MCF 10A (cell line): ENCODE data around the gene GALNT10. TPM values are rescaled to one million over a fixed set of nuclear protein-coding genes. Genes with fewer than 3 reads are reported as not detected.

Experiments
- BruUV-seq: library from RNA; stranded (reverse); fragments of 400-500 nt; replicated peaks from 2 replicates; lab custom pipeline; 2021; lab: Mats Ljungman, UMichigan
- CTCF ChIA-PET: fragments of 300-600 bp; sonication (Branson Sonifier 250); formaldehyde crosslinking; extraction: SDS; loops from one replicate; lab custom pipeline; 2021; ENCODE audit warnings: antibody characterized with exemption, inconsistent platforms; lab: Yijun Ruan, JAX
- POLR2A ChIA-PET: fragments of 300-600, 350-650 bp; sonication (Branson Sonifier 250); formaldehyde crosslinking; extraction: SDS; loops from one replicate; lab custom pipeline; 2020; ENCODE audit warnings: antibody characterized with exemption, inconsistent platforms; lab: Yijun Ruan, JAX
- DNase-seq: peaks from one replicate; pipeline ENCODE4 v3.0.0-alpha.2; 2018; ENCODE audit not compliant: unreplicated experiment
- H3K27ac Mint-ChIP-seq: one replicate; pipeline ENCODE4 v1.8.0; 2022; ENCODE audit warnings: mild to moderate bottlenecking, low read depth, mixed read lengths; ENCODE audit not compliant: unreplicated experiment
- H3K27me3 Mint-ChIP-seq: one replicate; pipeline ENCODE4 v1.8.0; 2022; ENCODE audit warnings: mixed read lengths; ENCODE audit not compliant: insufficient read depth, unreplicated experiment
- H3K36me3 Mint-ChIP-seq: one replicate; pipeline ENCODE4 v1.8.0; 2022; ENCODE audit warnings: mild to moderate bottlenecking, moderate library complexity, mixed read lengths; ENCODE audit not compliant: insufficient read depth, unreplicated experiment
- H3K4me1 Mint-ChIP-seq: one replicate; pipeline ENCODE4 v1.8.0; 2022; ENCODE audit warnings: mixed read lengths; ENCODE audit not compliant: insufficient read depth, unreplicated experiment
- H3K4me3 Mint-ChIP-seq: one replicate; pipeline ENCODE4 v1.8.0; 2022; ENCODE audit warnings: mild to moderate bottlenecking, moderate library complexity, mixed read lengths; ENCODE audit not compliant: unreplicated experiment
- H3K9me3 Mint-ChIP-seq: one replicate; pipeline ENCODE4 v1.8.0; 2022; ENCODE audit warnings: mixed read lengths; ENCODE audit not compliant: unreplicated experiment
- CTCF ChIP-seq: fragments of 200-600 bp; IDR thresholded peaks from one replicate; pipeline ENCODE4 v1.8.0; 2022; ENCODE audit warnings: antibody characterized with exemption, mild to moderate bottlenecking; ENCODE audit not compliant: unreplicated experiment
- intact Hi-C: fragments of 100-400 bp; cut with micrococcal nuclease; formaldehyde crosslinking; loops from 2 replicates; pipeline ENCODE4 v1.14.1; 2022
- total RNA-seq: library from RNA; stranded (reverse); gene quantifications from 2 replicates; pipeline ENCODE4 v1.2.3, GENCODE V29; 2022

Gene GALNT10
- total RNA-seq, 1 experiment from 2014 or later, result 57.4 TPM

- no peaks in the 10 kb centered on the region for H3K27me3 Mint-ChIP-seq
- H3K4me1 Mint-ChIP-seq, result peaks cover 6% of the 10 kb centered on the region
- POLR2A ChIA-PET, result no interaction called here
- DNase-seq, result no peak
- no peak overlapping the region for H3K27ac Mint-ChIP-seq
- H3K9me3 Mint-ChIP-seq, result no peaks in the 10 kb centered on the region
- CTCF ChIA-PET, result interaction anchor here (0.6 kb wide), 1 partner anchor 12 kb away, joined by 3 read pairs; no protein-coding TSS in a partner anchor
- no TSS peak for BruUV-seq
- no peak overlapping the region for H3K4me3 Mint-ChIP-seq
- intact Hi-C loops, result no loop called here
- TF ChIP-seq CTCF, result no peak
- peaks cover 6% of the 10 kb centered on the region for H3K36me3 Mint-ChIP-seq
These were observed 74.1 kb downstream of the GALNT10 start for GRCh38 chr5:154264549-154265196.

GRCh38 chr5:154265197-154265773 lies 74.8 kb downstream of the GALNT10 start:
- no peak for TF ChIP-seq CTCF
- H3K4me3 Mint-ChIP-seq, result no peak overlapping the region
- H3K27ac Mint-ChIP-seq, result no peak overlapping the region
- ChIA-PET POLR2A (no interaction called here), CTCF (interaction anchor here (0.6 to 0.7 kb wide), 2 partner anchors 12 to 1751 kb away, joined by 3 to 5 read pairs; no protein-coding TSS in a partner anchor)
- no peaks in the 10 kb centered on the region for H3K27me3 Mint-ChIP-seq
- peaks cover 6% of the 10 kb centered on the region for H3K4me1 Mint-ChIP-seq
- no peak for DNase-seq
- no peaks in the 10 kb centered on the region for H3K9me3 Mint-ChIP-seq
- no TSS peak for BruUV-seq
- intact Hi-C loops, result no loop called here
- peaks cover 6% of the 10 kb centered on the region for H3K36me3 Mint-ChIP-seq

- no peaks in the 10 kb centered on the region for H3K9me3 Mint-ChIP-seq
- BruUV-seq, result no TSS peak
- no peak overlapping the region for H3K27ac Mint-ChIP-seq
- ChIA-PET CTCF (no interaction called here), POLR2A (no interaction called here)
- peak; percentile 41 for DNase-seq
- H3K27me3 Mint-ChIP-seq, result no peaks in the 10 kb centered on the region
- H3K4me3 Mint-ChIP-seq, result no peak overlapping the region
- peaks cover 7% of the 10 kb centered on the region for H3K4me1 Mint-ChIP-seq
- intact Hi-C loops, result no loop called here
- TF ChIP-seq CTCF, result no peak
- peaks cover 6% of the 10 kb centered on the region for H3K36me3 Mint-ChIP-seq
These were observed 77.0 kb downstream of the GALNT10 start for GRCh38 chr5:154267516-154267915.

- no peaks in the 10 kb centered on the region for H3K27me3 Mint-ChIP-seq
- no peaks in the 10 kb centered on the region for H3K9me3 Mint-ChIP-seq
- no peak overlapping the region for H3K27ac Mint-ChIP-seq
- no peak overlapping the region for H3K4me3 Mint-ChIP-seq
- TF ChIP-seq CTCF, result no peak
- CTCF ChIA-PET, result interaction anchor here (1.3 kb wide), 1 partner anchor 137 kb away, joined by 5 read pairs; no protein-coding TSS in a partner anchor
- intact Hi-C loops, result no loop called here
- POLR2A ChIA-PET, result no interaction called here
- BruUV-seq, result no TSS peak
- peaks cover 6% of the 10 kb centered on the region for H3K36me3 Mint-ChIP-seq
- H3K4me1 Mint-ChIP-seq, result peaks cover 12% of the 10 kb centered on the region
- DNase-seq, result no peak
These were observed 77.5 kb downstream of the GALNT10 start for GRCh38 chr5:154268073-154268472.
